Stimulated activated CD4-positive, alpha-beta T cell treated with anti-CD3 and anti-CD28 coated beads, Interleukin-15, amount 100 ng/mL, for 48 hours (primary cell): ENCODE measurements around the gene PHIP.
"Not testable (repeated sequence)": the region's sequence is repeated elsewhere in the genome, so short reads cannot be mapped to it uniquely, and the experiment has no call there.

Experiments used
- DNase-seq, 2 donors: peaks; one replicate each; pipeline ENCODE4 v3.0.0-alpha.2; 2020; ENCODE audit warnings: low read depth in 2 of 2

The PHIP gene

DNA sequence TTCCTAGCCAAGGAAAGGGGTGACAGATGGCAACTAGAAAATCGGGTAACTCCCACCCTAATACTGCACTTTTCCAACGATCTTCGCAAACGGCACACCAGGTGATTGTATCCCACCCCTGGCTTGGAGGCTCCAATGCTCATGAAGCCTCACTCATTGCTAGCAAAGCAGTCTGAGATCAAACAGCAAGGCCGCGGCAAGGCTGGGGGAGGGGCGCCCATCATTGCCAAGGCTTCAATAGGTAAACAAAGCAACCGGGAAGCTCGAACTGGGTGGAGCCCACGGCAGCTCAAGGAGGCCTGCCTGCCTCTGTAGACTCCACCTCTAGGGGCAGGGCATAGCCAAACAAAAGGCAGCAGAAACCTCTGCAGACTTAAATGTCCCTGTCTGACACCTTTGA lies 156.9 kb downstream of the PHIP start:
- DNase-seq, result not testable (repeated sequence)

DNA sequence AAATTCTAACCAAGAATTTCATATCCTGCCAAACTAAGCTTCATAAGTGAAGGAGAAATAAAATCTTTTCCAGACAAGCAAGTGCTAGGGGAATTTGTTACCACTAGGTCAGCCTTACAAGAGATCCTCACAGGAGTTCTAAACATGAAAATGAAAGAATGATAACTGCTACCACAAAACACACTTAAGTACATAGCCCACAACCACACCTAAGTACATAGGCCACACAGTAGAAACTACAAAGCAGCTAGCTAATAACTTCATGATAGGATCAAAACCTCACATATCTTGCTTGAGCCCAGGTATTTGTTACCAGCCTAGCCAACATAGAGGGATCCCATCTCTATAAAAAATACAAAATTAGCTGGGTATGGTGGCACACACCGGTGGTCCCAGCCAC lies 160.3 kb downstream of the PHIP start:
- DNase-seq, result no peak

DNA sequence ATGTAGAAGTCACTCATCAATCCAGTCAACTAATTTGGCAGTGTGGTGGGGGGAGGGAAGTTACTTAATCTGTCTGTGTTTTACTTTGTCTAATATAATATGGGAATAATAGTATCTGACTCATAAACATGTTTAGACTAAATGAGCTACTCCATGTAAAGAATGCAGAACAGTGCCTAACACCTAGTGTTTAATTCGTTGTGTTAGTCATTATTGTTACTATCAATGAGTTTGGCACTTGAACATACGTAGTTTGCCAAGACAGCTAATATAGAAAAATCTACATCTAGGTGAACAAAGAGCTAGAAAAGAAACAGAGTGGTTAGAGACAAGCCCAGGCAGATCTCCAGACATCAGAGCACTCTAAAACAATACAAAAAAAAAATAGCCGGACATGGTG lies 161.6 kb downstream of the PHIP start:
- no peak for DNase-seq

- no peak for DNase-seq
These were observed 166.7 kb downstream of the PHIP start for GRCh38 chr6:78911218-78911940.

- peak in 1 of 2 donors; percentile 2 for DNase-seq
These were observed 167.4 kb downstream of the PHIP start for GRCh38 chr6:78910591-78911171.

- no peak for DNase-seq
These were observed 168.0 kb downstream of the PHIP start for GRCh38 chr6:78910010-78910409.

GRCh38 chr6:78909391-78909790 lies 168.7 kb downstream of the PHIP start:
- no peak for DNase-seq

- no peak for DNase-seq
These were observed 169.4 kb downstream of the PHIP start for GRCh38 chr6:78908621-78909020.

- no peak for DNase-seq
These were observed 181.8 kb downstream of the PHIP start for GRCh38 chr6:78896227-78896626.

GRCh38 chr6:78889901-78890300 lies 188.2 kb downstream of the PHIP start:
- DNase-seq, result not testable (repeated sequence)
